Stimulated activated CD4-positive, alpha-beta T cell treated with anti-CD3 and anti-CD28 coated beads, Interleukin-4, amount 100 ng/mL, for 4 hours (primary cell): ENCODE data around the gene MPP4.

Source experiments
- DNase-seq, 2 experiments: peaks; one replicate each; pipeline ENCODE4 v3.0.0-alpha.2; 2020

Gene MPP4

DNA sequence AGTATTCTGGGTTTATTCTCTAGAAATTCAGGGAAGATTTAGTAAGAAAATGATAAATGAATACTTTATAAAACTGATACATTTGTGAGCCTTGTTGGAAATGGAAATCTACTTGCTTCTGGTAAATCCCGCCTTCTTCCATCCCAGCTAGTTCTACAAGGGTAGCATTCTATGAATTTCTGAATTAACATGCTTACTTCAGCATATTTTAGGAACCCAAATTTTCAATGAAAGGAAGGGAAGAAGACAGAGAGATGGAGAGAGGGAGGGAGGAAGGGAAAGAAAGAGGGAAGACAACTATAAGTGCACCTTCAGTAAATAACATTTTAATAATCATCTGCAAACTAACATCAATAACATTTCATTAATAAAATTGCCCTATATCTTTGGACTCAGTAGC lies 28.6 kb downstream of the MPP4 start:
- DNase-seq, result no peak

DNA sequence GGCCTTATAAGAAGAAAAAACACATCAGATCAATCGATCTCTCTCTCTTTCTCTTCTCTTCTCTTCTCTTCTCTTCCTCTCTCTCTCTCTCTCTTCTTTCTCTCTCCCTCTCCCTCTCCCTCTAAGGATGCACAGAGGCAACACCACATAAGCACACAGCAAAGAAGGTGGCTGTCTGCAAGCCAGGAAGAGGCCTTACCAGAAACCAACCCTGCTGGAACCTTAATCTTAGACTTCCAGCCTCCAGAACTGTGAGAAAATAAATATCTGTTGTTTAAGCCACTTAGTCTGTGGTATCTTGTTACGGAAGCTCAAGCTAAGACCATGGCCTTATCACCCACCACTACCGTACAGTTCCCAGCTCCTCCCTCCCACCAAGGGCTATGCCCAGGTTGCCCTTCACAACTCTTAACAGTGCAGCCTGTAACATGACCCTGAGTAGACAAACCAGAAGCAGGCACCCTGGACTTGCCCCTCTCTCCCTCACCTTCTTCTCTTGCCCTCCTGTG lies 30.0 kb downstream of the MPP4 start:
- DNase-seq, result no peak

DNA sequence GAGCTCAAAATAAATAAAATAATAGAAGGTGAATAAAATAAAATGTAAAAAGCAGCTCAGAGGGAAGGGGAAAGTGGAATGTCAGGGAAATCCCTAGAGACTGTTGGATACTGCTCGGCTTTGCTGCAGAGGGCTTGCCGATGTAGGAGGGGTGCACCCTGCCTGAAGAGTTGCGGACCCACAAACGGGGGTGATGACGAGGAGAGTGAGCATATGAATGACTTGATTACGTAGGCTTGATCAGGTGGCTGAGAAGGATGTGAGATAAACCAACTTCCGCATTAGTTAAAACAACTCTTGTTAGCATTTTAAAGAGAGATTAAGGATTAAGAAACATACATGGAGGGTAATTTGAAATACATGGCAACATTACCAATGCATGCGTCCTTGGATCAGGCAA lies 34.1 kb downstream of the MPP4 start:
- DNase-seq, result no peak

DNA sequence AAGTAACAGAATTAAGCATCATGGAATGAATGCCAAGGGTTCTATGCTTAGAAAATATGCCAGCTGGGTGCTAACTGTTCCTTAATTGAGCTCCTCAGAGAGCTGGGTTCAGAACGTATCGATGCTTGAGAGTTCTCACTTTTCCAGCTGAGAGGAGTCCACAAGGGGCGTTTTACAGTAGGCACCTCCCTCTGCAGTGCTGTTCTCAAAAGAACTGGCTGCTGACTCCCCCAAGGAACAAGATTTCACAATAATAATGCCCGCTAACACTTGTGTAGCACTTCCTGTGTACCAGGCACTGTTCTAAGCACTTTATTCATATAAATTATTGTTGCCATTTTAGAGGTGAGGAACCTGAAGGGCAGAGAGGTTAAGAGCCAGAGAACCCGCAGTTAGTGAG lies 37.1 kb downstream of the MPP4 start:
- DNase-seq, result no peak

DNA sequence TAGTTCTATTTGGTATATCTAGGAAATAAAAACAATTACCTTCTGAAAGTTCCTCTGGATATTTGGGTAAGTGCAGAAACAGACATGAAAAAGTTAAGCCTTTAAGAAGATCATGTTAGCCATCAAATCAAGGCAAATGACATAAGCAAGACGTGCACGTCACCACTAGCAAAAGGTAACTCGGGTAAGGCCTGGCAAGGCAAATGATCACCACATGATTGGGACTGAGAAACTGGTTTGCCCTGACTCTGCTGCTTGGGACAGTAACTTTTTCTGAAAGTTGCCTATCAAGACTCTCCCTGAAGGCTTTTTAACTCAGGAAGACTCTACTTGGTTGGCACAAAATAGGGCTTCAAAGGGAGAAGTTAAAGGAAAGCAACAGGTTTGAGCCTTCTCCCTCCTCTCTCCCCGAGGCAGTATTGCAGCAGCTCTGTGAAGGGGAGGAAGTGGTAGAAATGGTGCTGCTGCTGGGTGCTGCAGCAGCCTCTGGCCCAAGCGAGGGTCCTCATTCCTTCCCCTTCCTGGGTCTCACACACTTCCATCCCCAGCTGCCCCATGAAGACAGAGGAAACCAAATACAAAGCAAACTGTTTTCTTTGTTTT lies 38.0 kb downstream of the MPP4 start:
- no peak for DNase-seq

DNA sequence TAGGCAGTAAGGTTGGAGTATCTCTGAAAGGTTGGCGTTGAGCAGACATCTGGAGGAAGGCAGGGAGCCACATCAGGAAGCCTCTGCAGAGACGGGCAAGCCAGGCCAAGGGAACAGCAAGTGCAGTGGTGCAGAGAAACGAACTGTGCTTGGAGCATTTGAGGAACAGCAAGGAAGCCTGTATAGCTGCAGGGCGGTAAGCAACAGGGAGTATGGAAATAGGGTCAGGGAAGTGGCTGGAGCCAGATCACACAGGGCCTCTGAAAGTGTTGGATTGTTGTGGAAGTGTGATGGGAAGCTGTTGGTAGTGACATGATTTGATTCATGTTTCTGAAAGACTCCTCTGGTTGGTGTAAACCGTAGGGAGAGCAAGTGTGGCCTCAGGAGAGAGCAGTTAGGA lies 41.7 kb downstream of the MPP4 start:
- DNase-seq, result no peak

DNA sequence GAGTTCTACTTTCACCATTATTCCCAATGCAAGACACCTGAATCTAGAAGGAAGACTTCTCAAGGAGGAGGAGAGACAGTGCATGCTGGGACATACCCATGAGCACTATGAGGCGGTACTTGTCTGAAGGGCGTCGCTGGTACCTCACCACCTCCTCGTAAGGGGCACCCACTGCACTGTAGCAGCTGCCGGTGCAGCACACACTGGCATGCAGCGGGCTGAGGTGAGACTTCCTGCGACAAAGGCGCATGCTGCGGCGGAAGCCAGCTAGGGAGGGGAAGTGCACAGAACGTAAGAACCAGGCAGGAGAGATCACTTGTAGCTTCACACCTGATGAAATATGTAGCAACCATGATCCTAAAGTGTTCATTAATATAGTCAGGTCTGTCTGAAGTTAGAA lies 42.3 kb downstream of the MPP4 start:
- no peak for DNase-seq

DNA sequence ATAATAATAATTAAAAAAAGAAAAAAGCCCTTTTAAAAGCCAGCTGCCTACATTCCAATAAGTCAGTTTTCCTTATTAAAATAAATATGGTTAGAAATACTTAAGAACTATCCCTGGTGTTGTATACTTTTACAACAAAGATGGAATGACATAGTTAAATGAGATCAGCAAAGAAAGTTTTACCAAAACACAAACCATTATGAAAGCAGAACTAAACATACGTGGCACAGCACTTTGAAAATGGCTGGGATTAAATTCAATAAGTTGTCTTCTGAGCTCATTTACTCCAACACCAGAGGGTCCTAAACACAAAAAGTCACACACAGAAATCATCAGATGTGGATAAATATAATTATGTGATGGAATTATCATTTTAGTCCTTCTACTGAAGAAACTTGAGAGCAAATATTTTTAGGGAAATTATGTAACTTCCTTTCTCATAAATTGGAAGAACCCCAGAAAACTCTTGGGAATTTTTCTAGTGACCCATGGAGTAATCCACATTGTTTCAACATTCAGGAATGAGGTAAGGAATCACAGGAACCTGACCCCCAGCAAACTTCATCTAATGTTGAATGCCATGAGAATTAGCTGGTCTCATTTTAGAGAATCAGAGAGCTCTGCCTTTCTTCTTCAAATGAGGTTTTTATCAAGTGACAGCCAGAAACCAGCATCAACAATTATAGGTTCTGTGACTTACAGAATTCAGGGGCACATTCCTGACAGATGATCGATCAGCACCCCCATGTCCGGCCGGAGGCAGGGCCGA lies 43.6 kb downstream of the MPP4 start:
- DNase-seq, result no peak

DNA sequence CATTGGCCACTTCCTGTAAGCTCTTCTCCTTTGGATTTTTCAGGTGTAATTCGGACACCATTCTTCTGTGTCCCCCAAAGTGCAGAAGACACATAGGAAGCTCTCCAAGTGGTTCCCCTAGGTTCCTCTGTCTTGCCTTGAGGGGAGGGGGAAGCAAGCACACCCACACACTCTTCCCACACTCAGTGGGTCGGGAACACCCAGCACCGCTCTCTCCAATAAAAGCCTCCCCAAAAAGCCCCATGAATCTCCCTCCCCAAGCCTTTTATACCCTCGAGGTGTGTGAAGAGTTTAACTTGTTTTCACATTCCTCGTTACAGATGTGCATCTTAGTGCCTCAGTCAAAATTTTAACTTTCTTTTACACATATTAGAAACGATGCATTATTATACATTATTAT lies 45.2 kb downstream of the MPP4 start:
- no peak for DNase-seq

DNA sequence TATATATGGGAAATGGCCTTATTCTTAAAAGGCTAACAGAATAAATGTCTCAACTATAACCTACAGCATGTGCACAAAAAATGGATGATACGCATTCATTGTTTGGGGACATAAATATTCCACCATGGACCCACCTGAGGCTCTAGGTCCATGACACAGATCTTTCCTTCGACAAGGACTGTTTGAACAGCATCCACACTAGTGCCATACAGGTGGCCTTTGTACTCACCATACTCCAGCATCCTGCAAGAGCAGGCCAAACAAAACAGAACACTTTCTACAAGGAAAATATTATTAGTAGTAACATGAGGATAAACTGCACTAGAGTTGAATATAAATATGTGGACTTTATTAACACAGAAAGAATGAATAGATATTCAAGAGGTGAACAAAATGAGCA lies 49.0 kb downstream of the MPP4 start:
- no peak for DNase-seq

DNA sequence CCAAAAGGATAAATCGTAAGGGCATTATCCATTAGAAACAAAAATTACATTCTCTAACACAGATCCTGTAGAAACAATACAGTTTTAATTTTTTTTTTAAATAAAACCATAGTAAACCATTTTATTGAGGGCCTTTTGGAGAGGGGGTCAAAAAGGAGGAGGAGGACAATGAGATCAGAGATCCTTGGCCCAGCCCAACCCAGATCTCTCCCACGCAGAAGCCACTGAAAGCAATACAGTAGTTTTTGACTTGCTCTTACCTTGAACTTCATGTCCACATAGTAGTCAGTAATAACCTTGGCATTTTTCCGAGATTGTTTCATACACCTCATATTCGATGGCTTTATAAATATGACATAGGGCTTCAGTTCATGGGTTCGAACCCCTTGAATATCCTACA lies 51.0 kb downstream of the MPP4 start:
- DNase-seq, result no peak

DNA sequence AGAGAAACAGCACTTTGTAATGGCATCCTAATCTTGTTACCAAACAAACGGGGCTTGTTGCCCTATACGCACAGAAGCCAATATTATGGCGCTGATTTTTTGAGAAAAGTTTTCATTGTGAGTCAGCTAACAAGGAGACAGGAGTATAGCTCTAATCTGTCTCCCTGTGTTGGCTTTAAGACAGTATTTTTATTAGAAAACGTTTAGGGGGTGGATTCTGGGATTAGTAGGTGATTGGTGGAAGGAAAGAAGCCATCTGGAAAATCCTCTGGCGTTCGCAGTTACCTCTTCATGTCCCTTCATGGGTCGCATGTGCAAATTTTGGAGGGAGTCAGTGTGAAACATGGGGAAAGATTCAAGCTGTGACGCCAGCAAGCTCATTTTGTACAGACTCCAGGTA lies 54.4 kb downstream of the MPP4 start:
- DNase-seq, result no peak

DNA sequence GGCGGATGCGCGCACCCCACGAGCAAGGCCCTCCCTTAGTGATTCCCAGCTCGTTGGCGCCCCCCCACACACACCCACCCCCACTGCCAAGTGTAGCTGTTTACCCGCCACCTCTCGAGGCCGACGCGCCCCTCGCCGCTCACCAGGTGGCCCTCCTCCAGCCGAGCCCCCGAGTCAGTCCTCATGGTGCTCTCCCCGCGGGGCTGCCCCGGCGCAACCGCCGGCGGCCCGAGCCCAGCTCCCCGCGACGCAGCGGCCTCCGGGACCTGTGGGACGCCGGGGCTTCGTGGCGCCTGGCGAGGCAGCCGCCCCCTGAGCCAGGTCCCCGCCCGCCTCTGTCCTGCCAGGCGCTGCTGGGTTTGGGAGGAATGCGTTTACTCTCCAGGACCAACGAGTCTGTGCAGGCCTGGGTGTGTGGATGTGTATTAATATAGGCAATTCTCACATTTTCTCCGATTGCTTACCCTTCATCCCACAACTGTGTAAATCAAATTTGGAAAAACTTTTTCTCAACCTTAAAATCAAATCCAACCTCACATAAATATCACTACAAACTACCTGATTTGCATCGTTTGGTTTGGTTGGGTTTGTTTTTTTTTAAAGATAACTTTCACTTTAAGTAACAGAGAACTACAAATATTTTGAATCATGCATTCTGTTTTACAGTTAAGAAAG lies 55.1 kb downstream of the MPP4 start, which contains the start of gene TMEM237:
Gene TMEM237, minus strand, starts transcription at position 288 of the 675 bp plus-strand sequence. Its CDS starts 103 bp downstream, at position 185.
- peak in 1 of 2 experiments; percentile 51 for DNase-seq

DNA sequence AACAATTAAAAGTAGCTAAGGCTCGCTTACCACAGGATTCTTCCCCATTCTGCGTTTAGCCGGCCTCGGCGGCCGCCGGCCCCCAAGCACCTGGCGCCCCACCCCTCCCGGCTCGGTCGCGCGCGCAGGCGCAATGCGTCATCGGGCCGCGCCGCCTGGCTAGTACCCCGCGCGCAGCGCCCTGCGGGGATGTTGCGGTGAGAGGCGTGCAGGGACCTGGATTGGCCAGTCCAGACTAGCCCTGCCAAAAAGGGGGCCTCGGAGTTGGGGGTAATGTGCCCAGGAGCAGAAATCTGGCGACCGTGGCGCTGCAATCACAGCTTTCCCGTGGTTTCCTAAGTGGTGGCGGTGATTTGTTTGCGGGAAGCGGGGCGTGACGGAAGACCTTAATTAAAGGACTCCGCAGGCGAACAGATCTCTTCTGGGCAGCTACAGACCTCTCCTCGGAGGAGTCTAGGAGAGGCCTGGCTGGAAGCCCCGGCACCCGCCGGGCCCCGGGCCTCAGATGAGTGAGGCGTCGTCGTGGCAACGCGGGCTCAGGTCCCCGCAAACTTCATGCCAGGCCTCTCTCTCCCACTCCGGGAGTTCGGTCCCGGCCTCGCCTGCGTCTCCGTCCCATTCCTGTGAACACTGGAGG lies 55.7 kb downstream of the MPP4 start:
- DNase-seq, result peak; percentile 75 to 85

DNA sequence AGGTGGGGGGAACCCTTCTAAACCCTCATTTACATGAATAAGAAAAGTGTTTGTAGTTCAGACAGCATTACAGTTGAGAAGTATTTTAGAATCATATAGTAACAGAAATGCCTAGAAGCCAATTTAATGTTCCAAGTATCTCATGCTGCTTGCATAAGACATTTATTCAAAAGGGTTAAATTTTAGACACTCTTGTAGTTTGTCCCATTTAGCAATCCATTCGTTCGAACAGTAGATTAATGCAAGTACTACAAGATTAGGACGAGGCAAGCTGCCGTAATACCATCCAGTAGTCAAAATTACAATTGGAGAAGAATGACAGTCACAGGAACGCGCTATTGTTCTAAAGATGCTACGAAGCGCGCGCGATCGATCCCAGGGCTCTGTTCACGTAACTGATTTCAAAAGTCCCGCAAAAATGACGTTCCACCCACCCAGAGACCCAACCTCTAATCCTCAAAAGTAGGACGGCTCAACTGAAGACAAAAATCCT lies 56.3 kb downstream of the MPP4 start:
- no peak for DNase-seq

DNA sequence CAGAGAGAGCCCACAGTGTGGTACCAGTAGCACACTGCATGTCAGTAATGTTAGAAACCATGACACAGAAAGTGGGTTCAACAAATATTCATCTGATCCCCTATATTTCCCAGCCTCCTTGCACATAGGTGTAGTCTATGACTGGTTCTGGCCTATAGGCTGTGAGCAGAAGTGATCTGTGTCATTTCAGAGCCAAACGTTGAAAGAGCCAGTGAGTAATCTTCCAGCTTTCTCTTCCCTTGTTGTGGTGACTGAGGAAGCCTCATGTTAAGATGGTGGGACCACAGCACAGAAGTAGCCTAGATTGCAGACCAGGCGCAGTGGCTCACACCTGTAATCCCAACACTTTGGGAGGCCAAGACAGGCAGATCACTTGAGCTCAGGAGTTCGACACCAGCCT lies 59.2 kb downstream of the MPP4 start:
- DNase-seq, result no peak

DNA sequence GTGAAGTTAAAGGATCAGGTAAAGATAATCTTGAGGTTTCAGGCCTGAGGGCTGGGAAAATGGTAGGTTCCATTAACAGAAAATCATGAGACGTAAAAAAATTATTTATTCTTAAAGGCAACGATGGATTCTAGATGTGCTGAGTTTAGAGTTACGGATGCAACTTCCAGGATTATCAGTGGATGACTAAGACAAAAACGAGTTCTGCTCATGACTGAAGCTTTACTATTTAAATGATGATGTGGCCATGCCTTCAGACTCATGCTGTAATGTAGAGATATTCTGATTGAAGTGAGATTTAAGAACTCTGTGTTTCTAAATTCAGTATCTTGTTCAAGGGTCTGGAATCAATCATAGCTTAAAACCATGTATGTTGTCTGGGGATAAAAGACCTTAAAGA lies 60.1 kb downstream of the MPP4 start:
- no peak for DNase-seq

DNA sequence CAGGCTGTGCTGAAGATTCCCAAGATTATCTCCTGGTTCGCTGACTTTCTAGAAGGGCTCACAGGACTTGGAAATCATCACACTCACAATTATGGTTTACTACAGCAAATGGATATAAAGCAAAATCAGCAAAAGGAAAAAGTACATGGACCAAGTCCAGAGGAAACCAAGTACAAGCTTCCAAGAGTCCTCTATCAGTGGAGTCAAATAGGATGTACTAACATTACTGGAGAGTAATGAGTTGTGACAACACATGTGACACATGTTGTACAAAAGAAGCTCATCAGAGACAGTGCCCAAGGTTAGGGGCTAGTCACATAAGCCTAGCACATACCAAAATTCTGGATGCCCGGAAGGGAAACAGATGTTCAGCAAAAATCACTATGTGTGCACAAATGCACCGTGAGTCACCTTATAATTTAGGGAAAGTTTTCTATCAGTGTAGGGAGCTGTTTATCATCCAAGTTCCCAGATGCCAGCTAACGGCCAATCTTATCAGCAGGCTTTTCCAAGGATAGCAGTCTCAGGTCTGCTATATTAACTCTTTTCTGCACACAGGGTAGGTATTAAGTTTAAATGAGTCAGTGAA lies 64.7 kb downstream of the MPP4 start:
- DNase-seq, result no peak

DNA sequence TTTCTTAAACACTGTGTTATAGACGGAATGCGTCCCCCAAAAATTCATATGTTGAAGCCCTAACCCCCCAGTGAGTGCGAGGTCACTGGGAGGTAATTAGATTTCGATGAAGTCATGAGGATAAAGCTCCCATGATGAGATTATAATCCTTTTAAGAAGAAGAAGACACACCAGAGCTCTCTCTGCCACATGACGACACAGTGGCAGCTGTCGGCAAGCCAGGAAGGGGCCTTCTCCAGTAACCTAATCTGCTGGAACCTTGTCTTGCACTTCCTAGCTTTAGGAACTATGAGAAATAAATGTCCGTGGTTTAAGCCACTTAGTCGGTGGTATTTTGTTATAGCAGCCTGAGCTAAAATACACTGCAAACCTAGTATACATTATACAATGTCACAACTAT lies 67.4 kb downstream of the MPP4 start:
- DNase-seq, result no peak

DNA sequence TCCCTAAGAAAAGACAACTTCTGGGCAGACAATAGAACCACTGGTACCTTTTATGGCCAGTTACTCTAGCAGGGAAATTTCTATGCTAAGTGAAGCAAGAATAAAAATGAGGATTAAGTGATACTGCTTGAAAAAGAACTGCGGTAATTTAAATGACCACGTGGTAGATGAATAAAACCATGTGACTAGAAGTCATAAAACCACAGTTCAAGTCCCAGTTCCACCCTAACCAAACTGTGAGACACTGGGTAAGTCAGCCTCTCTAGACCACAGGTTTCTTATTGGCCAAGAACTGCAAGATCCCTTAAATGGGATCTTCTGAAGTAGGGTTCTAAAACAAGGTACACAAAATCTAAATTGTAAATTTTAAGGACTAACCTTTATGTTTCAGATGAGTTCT lies 67.9 kb downstream of the MPP4 start:
- DNase-seq, result no peak

DNA sequence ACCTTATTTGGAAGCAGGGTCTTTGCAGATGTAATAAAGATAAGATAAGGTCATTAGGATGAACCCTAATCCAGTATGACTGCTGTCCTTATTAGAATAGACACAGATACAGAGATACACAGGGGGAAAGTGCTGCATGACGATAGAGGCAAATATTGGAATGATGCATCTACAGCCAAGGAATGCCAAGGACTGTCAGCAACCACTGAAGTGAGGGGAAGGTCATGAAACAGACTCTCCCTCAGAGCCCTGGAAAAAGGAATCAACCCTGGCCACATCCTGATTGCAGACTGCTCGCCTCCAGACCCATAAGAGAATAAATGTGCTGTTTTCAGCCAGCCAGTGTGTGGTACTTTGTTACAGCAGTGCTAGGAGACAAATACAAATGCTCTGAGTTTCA lies 69.9 kb downstream of the MPP4 start:
- no peak for DNase-seq

DNA sequence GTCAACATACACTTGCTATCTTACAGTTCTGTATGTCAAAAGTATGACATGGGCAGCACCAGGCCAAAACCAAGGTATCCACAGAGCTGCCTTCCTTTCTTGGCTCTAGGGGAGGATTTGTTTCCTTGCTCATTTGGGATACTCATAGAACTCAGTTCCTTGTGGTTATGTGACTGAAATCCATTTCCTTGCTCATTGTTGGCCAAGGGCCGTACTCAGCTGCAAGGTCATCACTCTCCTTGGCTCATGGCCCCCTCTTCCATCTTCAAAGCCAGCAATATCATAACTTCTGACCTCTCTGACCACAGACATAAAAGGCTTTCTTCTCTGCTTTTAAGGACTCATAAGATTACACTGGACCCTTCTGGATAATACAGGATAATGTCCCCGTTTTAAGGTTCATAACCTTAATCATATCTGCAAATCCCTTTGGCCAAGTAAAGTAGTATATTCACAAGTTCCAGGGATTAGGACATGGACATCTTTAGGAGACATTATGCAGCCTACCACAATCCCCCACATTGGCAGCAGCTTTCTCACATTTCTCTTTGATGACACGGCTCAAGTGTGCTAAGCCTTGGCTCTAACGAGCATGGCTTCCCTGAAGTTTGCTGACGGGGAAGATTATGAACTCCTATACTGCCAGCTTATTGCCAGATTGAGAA lies 76.0 kb downstream of the MPP4 start:
- no peak for DNase-seq
